Superior temporal gyrus (tissue), 1 donor: Measurements from ENCODE around the gene RPTOR.
A peak's percentile ranks its signal among the peaks of the same experiment; 100 is the strongest.

Experiments used
- DNase-seq: peaks from one replicate; pipeline ENCODE4 v3.0.0-alpha.2; 2016; ENCODE audit errors: extremely low spot score

Gene RPTOR

DNA sequence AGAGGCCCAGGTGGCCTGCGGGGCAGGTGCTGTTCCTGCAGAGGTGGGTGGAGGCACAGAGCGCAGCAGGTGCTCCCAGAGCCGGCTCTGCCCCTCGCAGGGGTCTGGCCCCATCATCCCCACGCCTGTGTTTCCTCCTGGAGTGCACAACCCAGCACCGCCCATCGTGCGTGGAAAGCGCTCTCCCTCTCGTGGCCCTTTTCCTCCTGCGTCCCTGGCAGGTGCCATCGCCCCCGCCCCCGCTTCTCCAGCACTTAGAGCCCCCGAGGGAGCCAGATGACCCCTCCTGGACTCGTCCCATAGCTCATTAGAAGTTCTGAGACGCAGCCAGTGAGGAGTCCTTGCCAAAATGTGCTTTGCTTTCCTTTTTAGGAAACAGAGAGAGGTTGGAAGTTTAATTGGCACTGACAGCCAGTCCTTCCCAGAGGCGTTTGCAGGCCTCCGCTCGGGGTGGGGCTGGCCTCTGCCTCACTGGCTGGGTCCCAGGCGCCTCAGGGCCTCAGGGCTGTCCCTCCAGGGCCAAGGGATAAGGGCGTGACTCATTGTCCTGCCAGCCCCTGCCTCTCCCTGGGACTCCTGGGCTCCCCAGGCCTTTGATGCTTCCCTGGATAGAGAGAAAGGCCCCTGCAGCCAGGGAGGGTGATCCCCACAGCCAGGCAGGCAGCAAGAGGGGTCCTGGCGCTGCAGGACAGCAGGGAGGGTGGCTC, 414.8 kb downstream of the RPTOR start:
- peak; percentile 46 for DNase-seq

DNA sequence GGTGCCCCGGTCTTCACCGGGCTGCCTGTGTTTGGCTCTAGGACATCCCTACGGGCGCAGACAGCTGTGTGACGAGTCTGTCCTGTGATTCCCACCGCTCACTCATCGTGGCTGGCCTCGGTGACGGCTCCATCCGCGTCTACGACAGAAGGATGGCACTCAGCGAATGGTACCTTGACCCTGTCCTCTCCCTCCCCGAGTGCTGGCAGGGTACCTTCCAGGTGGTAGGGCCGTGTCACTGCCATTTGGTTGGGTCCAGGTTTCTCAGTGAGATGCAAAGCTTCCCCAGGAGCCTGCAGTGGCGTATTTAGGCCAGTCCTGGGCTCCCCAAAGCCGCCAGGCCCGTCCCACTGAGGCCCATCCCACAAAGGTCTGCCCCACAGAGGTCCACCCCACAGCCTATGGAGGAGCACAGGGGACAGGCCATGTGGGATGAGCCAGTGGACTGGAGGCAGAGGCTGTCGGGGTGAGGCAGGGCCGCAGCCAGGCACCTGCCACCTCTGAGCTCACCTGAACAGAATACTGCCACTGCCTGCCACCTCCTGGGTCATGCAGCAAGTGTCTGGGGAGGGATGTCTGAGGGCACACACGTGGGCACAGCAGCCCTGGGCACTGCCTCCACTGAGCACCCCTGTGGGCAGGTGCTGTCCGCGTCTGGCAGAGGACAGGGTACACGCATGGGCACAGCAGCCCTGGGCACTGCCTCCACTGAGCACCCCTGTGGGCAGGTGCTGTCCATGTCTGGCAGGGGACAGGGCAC, 415.6 kb downstream of the RPTOR start:
- DNase-seq, result no peak

DNA sequence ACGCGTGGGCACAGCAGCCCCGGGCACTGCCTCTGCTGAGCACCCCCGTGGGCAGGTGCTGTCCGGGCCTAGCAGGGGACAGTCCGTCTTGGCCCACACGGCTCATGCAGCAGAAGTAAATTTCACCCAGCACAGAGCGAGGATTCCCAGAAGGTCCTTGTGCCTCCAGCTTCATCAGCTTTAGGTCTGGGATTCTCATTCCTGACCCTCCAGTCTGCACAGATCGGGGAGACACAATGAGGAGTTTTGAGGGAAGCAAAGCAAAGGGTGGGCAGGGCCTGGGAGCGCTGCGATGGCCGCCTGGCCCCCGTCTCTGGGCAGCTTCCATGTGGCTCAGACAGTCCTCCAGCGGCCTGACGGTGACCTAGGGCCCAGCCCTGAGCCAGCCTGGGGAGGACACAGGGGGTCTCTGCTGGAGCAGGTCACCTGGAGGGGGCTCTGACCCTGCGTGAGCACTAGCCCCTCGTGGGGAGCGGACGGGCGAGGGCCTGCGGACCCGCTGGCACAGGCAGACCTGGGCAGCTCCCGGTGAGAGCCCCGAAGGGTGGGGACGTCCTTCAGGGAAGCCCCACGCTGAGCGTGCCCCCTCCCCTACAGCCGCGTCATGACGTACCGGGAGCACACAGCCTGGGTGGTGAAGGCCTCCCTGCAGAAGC, 416.3 kb downstream of the RPTOR start:
- DNase-seq, result no peak

DNA sequence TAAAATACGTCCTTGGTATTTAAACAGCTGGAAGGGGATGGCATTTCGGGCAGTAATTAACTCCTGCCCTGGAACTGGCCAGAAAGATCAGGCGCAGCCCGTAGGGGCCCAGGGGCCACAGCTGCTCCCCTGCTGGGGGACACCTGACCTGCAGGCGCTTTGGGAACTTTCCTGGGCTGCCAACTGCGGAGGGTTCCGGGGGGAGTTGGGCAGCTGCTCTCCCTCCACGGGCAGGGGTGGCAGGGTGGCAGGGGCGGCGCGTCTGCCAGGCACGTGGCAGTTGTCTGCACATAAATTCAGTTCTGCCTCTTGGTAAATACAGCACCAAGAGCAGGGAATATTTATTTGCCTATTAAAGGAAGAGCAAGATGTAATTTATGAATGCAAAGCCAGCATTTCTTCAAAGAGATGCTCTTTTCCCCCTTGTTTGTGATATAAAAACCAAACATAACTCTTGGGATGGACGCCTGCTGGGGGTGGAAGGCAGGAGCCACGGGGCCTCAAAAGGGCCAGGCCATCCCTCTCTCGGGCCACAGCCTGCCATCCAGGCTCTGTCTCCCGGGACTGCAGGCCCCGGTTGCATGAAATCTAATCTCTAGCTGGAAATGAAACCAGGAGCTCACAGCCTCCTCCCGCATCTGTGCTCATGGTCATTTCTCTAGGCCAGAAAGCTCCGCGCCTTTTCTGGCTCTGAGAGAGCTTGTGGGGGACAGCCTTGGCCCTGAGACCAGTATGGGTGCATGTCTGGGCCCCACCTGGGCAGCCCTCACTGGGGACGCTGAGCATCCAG, 417.1 kb downstream of the RPTOR start:
- no peak for DNase-seq

DNA sequence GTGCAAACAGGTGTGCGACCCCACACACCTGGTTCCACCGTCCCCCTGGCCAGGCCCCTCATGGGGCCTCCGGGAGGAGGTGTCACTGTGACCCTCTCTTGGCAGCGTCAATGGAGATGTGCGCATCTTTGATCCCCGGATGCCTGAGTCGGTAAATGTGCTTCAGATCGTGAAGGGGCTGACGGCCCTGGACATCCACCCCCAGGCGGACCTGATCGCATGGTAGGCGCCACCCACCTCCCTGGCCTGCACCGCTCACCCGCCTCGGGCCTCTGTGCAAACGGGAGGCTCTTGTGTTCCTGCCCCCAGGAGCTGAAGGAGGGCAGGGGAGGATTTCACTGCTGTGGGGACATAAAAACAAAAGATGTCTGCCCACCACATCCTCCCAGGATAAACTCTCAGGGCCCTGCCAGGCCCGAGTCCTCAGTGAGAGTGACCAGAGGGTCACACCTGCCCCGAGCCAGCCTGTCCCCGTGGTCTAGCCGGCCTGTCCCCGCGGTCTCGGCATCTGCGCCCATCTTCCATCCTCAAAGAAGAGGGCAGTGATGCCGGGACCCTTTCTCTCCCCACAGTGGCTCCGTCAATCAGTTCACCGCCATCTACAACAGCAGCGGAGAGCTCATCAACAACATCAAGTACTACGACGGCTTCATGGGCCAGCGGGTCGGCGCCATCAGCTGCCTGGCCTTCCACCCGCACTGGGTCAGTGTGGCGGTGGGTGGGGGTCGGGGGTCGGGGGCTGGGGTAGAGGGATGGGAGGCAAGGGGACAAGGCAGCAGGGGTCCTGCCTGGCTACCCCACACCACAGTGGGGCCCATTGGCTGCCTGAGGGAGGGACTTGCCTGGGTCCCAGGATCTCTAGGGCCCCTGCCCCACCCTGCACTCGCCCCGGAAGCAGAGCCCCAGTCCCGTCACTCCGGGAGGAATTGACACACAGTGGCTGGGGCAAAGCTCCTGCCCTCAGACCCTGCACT, 418.0 kb downstream of the RPTOR start:
- no peak for DNase-seq

DNA sequence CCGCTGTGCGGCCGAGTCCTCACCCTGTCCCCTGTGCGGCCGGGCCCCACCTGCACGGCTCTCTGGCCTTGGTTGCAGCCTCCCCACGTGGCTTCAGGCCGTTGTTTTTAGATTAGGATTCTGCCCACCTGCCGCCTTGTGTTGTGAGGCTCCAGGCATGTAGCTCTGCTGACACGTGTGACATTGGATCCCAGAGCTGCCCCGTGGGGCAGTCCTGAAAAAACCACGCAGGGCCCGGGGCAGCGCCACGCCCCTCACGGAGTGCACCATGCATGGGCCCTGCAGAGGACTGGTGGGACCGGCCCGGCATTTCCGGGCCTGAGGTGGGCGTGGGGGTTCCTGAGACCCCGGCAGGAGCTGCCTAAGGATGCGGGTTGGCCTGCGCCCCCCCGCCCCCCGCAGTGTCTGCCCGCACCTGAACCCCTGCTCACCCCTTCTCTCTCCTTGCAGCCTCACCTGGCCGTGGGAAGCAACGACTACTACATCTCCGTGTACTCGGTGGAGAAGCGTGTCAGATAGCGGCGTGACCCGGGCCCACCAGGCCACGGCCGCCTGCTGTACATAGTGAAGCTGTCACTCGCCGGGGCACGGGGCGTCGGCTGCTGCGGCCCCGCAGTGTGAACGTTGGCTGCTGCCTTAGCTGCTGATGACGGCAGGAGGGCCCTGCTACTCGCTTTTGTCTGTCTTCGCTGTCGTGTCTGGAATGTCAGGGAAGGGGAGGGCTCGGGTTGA, 419.3 kb downstream of the RPTOR start:
- no peak for DNase-seq

GRCh38 chr17:80964544-80964856, 419.9 kb downstream of the RPTOR start:
- no peak for DNase-seq

GRCh38 chr17:80964859-80965580, 420.4 kb downstream of the RPTOR start:
- no peak for DNase-seq

DNA sequence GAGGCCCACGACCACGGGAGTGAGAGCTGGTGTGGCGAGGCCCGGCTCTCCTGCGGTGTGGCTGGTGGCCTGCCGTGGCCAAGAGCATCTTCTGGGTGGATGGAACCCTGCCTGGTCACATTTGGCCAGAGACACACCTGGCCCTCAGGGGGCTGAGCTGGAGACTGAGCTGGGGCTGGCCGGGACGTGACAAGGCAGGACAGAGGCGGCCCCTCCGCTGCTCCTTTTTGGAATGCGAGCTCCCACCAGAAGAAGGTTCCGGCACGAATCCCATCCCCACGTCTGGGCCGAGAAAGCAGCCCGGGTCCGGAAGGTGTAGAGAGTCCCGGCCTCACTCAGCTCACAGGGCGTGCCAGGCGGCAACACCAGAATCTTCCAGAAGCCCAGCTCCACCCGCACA, 421.0 kb downstream of the RPTOR start:
- DNase-seq, result no peak

DNA sequence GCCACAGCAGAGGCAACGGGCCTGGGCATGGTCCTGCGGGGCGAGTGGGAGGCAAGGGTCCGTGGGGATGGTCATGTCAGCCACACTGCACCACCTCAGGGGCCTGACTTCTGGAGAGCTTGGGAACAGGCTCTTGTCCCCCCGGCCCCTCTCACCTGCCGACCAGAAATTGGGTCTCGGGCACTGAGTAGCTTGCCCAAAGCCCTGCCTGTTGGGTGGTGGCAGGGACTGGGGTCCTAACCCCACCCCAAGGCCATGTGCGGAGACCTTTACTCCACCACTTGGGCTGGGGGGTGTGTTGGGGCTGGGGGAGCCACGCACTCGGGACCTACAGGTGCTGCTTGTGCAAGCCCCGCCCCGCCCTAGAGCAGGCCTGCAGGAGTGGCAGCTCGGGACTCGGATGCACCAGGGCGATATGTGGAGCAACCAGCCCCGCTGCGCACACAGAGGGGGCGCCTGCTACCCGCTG, 422.8 kb downstream of the RPTOR start:
- DNase-seq, result no peak

GRCh38 chr17:80968602-80969029, 424.0 kb downstream of the RPTOR start:
- peak; percentile 80 for DNase-seq

- no peak for DNase-seq
These were observed 424.5 kb downstream of the RPTOR start for GRCh38 chr17:80969030-80969673.

- no peak for DNase-seq
These were observed 425.0 kb downstream of the RPTOR start for GRCh38 chr17:80969674-80970043.

GRCh38 chr17:80970044-80970761, 425.6 kb downstream of the RPTOR start:
- DNase-seq, result peak; percentile 54

DNA sequence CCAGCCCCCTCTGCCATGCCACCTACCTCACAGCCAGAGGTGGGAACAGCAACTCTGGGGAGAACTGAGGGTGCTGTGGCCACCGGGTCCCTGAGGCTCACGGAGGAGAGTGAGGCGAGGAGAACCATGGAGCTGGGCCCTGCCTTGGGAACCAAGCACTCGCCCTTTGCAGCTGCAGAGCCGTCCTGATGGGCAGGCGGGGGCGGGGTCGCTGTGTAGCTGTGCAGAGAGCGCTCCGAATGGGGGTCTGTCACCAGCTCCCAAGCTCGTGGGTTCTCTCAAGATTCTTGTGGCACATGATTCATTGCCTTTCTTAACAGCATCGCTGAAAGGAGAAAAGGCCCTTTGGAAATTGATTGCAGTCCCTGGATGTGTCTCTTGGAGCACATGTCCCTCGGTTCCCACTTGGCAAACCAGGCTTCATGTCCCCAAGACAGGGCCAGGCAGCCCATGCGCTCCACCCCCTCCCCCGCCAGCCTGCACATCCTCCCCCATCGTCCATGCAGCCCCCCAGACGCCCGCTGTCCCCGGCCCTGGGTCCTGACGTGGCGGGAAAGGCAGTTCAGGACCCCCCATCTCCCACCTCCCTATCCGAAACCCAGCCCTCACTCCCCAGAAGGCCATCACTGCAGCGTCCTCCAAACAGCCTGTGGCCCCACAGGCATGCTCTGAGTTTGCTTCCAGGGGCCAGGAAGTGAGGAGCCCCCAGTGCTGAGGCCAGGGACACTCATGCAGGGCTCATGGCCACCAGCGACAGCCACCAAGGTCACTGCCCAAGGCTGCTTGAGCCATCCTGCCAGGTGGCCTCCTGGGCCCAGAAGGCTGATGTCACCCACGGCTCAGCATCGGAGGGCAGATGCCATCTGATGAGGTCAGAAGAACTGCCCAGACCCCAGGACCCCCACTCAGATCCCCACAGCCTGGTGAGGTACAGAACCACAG, 426.4 kb downstream of the RPTOR start:
- DNase-seq, result no peak

DNA sequence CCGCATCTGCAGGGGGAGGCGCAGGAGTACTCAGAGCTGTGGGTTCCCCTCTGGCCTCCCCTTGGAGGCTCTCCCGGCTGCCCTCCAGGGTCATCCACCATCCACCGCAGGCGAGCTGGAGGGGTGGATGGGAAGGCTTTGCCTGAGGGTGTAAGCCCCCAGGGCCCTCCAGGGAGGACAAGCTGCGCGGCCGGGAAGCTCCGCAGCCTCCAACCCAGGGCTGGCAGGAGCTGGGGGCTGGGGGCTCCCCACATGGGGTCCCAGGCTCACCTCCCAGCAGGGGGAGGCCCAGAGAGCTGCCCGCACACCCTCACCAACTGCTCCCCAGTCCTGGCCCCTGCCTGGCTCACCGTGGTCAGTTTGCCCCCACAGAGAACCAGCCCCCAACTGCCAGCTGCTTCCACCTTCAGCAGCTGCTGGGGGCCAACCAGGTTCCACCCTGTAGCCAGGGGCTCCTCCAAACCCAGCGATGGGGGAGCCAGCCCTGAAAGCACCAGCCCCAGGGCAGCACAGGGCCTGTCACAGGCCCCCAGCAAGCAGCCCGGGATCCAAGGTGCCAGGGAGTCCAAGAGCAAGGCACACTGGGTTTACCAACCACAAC, 427.2 kb downstream of the RPTOR start:
- no peak for DNase-seq

DNA sequence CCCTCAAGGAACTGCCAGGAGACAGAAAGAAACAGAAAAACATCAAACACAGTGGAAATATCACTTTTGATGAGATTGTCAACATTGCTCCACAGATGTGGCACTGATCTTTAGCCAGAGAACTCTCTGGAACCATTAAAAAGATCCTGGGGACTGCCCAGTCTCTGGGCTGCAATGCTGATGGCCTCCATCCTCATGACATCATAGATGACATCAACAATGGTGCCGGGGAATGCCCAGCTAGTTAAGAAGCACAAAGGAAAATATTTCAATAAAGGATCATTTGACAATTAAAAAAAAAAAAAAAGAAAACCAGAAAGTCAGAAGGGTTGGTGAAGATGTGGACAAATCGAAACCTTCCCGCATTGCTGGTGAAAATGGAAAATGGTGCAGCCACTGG, 432.1 kb downstream of the RPTOR start:
- no peak for DNase-seq
